ENCODE results near the gene PDZRN4. TPM values are rescaled to one million over a fixed set of nuclear protein-coding genes. Genes with fewer than 3 reads are reported as not detected.

Gene PDZRN4
- not detected for polyA plus RNA-seq (2012; ENCODE audit: insufficient read length, low read depth)

DNA sequence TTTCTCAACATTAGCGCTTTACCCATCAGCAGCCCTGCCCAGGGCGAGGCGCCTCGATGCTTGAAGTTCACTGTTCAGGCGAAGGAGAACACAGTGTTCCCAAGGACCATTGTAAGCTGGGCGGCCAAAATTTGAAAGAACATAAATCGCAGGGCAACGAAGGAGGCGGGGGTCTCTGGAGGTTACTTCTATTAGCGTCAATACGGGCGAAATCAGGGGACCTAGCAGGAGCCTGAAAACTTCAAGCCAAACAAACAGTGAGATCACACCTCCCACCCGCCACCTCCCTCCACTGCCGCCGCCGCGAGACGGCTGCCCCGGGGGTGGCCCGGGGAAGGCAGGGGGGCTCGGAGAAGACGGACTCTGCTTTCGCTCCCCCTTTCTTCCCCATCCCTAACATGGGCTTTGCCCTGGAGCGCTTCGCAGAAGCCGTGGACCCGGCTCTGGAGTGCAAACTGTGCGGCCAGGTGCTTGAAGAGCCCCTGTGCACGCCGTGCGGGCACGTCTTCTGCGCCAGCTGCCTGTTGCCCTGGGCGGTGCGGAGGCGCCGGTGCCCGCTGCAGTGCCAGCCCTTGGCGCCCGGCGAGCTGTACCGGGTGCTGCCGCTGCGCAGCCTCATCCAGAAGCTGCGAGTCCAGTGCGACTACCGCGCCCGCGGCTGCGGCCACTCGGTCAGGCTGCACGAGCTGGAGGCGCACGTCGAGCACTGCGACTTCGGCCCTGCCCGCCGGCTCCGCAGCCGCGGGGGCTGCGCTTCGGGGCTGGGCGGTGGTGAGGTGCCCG lies at the start of gene PDZRN4:
TSS of gene PDZRN4 (plus strand) at position 263 of the 783 bp plus-strand sequence.
- TF ChIP-seq FOXP2 (optimal IDR thresholded peaks at IDR 0.05; ENCODE audit: borderline replicate concordance, extremely low read depth, extremely low read length, insufficient read depth) (no peak), TAF1 (IDR thresholded peaks at IDR 0.05; ENCODE audit: borderline replicate concordance, insufficient read depth, low read length) (no peak), SIN3A (IDR thresholded peaks at IDR 0.05; ENCODE audit: borderline replicate concordance, insufficient read depth, low read length) (no peak), POLR2AphosphoS5 (IDR thresholded peaks at IDR 0.05; ENCODE audit: low read depth, low read length) (no peak)
- TF ChIP-seq, protein P1, sequence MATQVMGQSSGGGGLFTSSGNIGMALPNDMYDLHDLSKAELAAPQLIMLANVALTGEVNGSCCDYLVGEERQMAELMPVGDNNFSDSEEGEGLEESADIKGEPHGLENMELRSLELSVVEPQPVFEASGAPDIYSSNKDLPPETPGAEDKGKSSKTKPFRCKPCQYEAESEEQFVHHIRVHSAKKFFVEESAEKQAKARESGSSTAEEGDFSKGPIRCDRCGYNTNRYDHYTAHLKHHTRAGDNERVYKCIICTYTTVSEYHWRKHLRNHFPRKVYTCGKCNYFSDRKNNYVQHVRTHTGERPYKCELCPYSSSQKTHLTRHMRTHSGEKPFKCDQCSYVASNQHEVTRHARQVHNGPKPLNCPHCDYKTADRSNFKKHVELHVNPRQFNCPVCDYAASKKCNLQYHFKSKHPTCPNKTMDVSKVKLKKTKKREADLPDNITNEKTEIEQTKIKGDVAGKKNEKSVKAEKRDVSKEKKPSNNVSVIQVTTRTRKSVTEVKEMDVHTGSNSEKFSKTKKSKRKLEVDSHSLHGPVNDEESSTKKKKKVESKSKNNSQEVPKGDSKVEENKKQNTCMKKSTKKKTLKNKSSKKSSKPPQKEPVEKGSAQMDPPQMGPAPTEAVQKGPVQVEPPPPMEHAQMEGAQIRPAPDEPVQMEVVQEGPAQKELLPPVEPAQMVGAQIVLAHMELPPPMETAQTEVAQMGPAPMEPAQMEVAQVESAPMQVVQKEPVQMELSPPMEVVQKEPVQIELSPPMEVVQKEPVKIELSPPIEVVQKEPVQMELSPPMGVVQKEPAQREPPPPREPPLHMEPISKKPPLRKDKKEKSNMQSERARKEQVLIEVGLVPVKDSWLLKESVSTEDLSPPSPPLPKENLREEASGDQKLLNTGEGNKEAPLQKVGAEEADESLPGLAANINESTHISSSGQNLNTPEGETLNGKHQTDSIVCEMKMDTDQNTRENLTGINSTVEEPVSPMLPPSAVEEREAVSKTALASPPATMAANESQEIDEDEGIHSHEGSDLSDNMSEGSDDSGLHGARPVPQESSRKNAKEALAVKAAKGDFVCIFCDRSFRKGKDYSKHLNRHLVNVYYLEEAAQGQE (IDR thresholded peaks at IDR 0.05; ENCODE audit: insufficient read depth in 1 of 2, low read depth in 2 of 2, low read length in 2 of 2), result no peak

DNA sequence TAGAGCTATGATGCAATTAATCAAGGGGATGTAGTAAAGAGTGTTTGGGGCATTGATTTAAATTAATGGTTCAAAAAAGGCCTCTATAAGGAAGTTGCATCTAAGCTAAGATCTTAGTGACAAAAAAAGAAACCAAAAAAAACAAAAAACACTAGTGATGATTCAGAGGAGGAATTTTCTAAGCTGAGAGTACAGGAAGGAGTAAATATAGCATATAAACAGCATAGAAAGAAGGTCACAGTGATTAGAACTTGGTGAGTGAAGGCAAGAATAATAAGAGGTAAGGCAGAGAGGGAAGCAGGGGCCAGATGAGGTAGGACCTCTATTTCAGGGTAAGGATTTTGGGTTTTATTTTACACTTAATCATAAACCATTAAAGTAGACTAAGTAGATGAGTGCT lies 48.0 kb upstream of the PDZRN4 start:
- TF ChIP-seq POLR2AphosphoS5 (IDR thresholded peaks at IDR 0.05; ENCODE audit: low read depth, low read length) (no peak), TAF1 (IDR thresholded peaks at IDR 0.05; ENCODE audit: borderline replicate concordance, insufficient read depth, low read length) (no peak), SIN3A (IDR thresholded peaks at IDR 0.05; ENCODE audit: borderline replicate concordance, insufficient read depth, low read length) (no peak), FOXP2 (optimal IDR thresholded peaks at IDR 0.05; ENCODE audit: borderline replicate concordance, extremely low read depth, extremely low read length, insufficient read depth) (no peak)
- TF ChIP-seq, protein P1 (IDR thresholded peaks at IDR 0.05; ENCODE audit: insufficient read depth in 1 of 2, low read depth in 2 of 2, low read length in 2 of 2), result no peak

DNA sequence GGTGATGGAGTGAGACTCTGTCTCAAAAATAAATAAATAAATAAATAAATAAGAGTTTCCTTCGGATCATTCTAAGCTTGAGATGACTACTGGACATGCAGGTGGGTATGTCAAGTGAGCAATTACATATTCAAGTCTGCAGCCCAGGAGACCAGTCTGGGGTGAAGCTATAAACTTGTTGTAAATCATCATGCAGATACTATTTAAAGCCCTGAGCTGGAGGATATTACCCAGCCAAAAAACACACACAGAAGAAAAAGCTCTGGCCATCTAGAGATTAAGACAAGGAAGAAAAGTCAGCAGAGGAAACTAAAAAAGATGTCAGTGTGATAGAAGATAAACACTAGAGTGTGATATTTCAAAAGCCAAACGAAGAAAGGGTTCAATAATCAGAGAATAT lies 47.0 kb upstream of the PDZRN4 start:
- no peak for TF ChIP-seq TAF1 (IDR thresholded peaks at IDR 0.05; ENCODE audit: borderline replicate concordance, insufficient read depth, low read length)
- no peak for TF ChIP-seq FOXP2 (optimal IDR thresholded peaks at IDR 0.05; ENCODE audit: borderline replicate concordance, extremely low read depth, extremely low read length, insufficient read depth)
- no peak for TF ChIP-seq SIN3A (IDR thresholded peaks at IDR 0.05; ENCODE audit: borderline replicate concordance, insufficient read depth, low read length)
- TF ChIP-seq POLR2AphosphoS5 (IDR thresholded peaks at IDR 0.05; ENCODE audit: low read depth, low read length), result no peak
- TF ChIP-seq, protein P1 (IDR thresholded peaks at IDR 0.05; ENCODE audit: insufficient read depth in 1 of 2, low read depth in 2 of 2, low read length in 2 of 2), result no peak

GRCh38 chr12:41142376-41142775 lies 45.7 kb upstream of the PDZRN4 start:
- TF ChIP-seq SIN3A (IDR thresholded peaks at IDR 0.05; ENCODE audit: borderline replicate concordance, insufficient read depth, low read length) (no peak), POLR2AphosphoS5 (IDR thresholded peaks at IDR 0.05; ENCODE audit: low read depth, low read length) (no peak), TAF1 (IDR thresholded peaks at IDR 0.05; ENCODE audit: borderline replicate concordance, insufficient read depth, low read length) (no peak), FOXP2 (optimal IDR thresholded peaks at IDR 0.05; ENCODE audit: borderline replicate concordance, extremely low read depth, extremely low read length, insufficient read depth) (no peak)
- TF ChIP-seq, protein P1 (IDR thresholded peaks at IDR 0.05; ENCODE audit: insufficient read depth in 1 of 2, low read depth in 2 of 2, low read length in 2 of 2), result no peak

Measured in PFSK-1 (cell line).